COLO829 (cell line): ENCODE measurements around the gene SIRPG.
"Not testable (repeated sequence)": the region's sequence is repeated elsewhere in the genome, so short reads cannot be mapped to it uniquely, and the experiment has no call there.

Source experiments
- DNase-seq: peaks from one replicate; pipeline ENCODE4 v3.0.0; 2012; ENCODE audit warnings: low spot score

Gene SIRPG

GRCh38 chr20:1657556-1658334, at the start of gene SIRPG:
Gene SIRPG (minus strand): TSS chr20:1657779. CDS start chr20:1657714, 65 bp downstream.
- no peak for DNase-seq

DNA sequence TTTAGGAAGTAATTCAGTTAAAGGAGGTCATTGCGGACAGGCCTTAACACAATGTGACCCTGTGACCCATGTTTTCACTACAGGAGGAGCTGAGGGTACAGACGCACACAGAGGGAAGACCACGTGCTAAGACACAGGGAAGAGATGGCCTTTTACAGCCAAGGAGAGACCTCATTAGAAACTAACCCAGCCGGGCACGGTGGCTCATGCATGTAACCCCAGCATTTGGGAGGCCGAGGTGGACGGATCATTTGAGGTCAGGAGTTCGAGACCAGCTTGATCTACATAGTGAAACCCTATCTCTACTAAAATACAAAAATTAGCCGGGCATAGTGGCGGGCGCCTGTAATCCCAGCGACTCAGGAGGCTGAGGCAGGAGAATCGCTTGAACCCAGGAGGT, 49.3 kb upstream of the SIRPG start:
- not testable (repeated sequence) for DNase-seq

- DNase-seq, result no peak
These were observed 48.5 kb upstream of the SIRPG start for GRCh38 chr20:1706079-1706478.

GRCh38 chr20:1702855-1703254, 45.3 kb upstream of the SIRPG start:
- no peak for DNase-seq

- no peak for DNase-seq
These were observed 44.7 kb upstream of the SIRPG start for GRCh38 chr20:1702328-1702727.

DNA sequence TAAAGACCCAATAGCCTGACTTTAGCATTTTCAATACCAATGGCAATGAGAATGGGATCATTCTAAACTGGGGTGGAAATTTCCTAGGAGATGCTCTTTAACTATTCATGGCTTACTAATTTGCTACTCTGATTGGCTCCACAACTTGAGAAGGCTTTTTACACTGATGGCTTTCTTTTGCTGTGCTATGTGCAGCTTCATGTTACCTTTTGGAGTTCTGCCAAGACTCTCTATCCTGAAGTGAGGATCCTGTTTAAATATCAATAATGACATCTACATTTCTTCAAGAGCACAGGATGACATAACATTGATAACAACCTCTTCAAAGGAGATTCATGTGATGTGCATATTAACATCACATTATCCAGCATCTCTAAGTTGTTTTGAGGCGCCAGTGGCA, 43.4 kb upstream of the SIRPG start:
- DNase-seq, result no peak

DNA sequence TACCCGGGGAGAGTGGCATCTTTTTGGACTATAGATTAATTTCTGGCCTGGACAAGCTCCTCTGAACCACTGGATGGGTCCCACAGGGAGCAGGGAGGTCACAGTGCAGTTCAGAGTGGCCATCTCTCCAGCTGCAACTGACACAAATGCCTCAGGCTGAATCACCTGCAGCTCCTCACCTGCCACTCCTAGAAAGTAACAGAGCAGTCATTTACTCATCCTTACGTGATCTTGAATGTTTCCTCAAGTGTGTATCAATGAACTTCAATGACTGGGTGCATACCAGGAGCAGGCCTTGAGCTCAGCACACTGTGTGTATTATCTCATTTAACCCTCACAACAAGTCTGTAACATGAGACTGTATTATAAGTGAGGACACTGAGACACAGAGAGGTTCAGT, 40.0 kb upstream of the SIRPG start:
- no peak for DNase-seq

- no peak for DNase-seq
These were observed 39.1 kb upstream of the SIRPG start for GRCh38 chr20:1696521-1697209.

DNA sequence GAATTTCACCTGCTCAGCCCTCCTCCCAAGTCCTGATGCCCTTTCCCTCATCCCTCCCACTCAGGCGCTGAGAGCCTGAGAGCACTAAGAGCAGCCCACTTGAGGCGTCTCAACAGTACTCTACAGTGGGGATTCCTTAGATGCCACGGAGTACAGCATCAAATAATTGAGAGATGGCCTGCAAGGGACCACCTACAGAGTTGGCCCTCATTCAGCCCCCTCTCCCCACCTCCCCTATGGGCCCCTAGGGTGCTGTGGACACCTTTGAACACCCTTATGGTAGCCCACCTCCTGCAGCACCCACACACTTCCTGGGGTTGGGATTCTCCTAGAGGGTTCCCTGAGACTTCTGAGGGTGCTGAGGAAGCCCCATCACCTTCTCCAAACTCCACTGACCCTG, 37.1 kb upstream of the SIRPG start:
- DNase-seq, result no peak

- no peak for DNase-seq
These were observed 35.8 kb upstream of the SIRPG start for GRCh38 chr20:1693427-1693826.

GRCh38 chr20:1689721-1690120, 32.1 kb upstream of the SIRPG start:
- DNase-seq, result no peak

DNA sequence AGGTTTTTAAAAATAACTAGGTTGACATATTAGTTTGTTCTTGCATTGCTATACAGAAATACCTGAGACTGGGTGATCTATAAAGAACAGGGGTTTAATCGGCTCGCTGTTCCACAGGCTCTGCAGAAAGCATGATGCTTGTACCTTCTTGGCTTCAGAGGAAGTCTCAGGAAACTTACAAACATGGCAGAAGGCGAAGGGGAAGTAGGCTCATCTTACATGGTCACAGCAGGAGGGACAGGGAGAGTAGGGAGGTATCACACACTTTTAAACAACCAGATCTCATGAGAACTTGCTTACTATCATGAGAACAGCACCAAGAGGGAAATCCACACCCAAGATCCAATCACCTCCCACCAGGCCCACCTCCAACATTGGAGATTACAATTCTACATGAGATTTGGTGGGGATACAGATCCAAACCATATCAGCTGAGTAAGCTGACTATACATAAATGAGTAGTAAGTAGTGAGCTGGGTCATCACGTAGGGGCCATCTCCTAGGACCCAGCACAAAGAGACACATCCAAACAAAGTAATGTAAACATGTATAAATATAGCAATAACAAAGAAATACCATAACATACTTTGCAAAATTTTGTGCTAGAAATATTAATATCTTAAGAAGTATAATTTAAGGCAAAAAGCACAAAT, 31.4 kb upstream of the SIRPG start:
- DNase-seq, result no peak

DNA sequence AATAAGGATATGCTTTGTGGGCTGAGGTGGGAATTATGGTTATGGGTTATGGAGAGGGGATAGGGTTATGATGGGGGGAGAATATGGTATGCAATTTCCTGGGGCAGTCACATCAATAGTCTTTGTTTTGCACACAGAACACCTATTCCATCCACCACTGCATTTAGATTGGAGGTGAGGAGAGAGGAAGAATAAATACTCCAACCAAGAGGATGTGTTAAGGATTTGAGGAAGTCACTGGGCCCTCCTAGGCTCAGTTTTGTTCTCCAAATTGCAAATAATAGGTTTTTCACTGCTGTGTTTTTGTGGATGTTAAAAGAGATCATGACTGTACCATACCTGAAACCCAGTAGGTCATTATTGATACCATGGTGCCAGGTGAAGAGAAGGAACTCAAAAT, 29.5 kb upstream of the SIRPG start:
- no peak for DNase-seq

GRCh38 chr20:1686151-1686748, 28.7 kb upstream of the SIRPG start:
- DNase-seq, result no peak

DNA sequence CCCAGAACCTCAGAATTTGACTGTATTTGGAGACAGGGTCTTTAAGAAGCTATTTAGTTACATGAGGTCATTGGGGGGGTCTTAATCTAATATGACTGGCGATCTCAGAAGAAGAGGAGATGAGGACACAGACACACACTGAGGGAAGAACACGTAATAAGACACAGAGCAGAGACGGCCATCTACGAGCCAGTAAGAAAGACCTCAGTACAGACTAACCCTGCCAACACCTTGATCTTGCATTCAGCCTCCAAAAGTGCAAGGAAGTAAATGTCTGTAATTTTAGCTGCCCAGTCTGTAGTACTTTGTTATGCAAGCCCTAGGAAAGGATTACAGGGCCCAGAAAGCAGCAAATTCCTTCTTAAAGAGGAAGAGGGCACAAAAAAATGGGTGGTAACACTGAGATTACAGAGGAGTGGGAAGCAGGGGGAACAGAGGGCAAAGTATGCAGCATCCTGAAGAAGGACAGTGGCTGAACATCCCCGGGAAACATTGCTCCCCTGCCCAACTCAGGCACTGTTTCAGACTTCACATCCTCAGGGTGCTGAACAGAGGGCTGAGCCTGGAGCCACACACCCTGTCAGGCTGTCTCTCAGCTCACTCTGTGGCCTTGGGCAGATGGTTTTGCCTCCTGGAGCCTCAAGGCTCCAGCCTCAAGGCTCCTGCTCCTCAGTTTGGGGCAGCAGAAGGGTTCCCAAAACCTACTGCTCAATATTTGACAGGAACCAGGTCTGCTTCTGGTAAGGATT, 27.9 kb upstream of the SIRPG start:
- no peak for DNase-seq

- DNase-seq, result no peak
These were observed 27.3 kb upstream of the SIRPG start for GRCh38 chr20:1684872-1685271.

GRCh38 chr20:1676650-1677049, 19.1 kb upstream of the SIRPG start:
- no peak for DNase-seq

DNA sequence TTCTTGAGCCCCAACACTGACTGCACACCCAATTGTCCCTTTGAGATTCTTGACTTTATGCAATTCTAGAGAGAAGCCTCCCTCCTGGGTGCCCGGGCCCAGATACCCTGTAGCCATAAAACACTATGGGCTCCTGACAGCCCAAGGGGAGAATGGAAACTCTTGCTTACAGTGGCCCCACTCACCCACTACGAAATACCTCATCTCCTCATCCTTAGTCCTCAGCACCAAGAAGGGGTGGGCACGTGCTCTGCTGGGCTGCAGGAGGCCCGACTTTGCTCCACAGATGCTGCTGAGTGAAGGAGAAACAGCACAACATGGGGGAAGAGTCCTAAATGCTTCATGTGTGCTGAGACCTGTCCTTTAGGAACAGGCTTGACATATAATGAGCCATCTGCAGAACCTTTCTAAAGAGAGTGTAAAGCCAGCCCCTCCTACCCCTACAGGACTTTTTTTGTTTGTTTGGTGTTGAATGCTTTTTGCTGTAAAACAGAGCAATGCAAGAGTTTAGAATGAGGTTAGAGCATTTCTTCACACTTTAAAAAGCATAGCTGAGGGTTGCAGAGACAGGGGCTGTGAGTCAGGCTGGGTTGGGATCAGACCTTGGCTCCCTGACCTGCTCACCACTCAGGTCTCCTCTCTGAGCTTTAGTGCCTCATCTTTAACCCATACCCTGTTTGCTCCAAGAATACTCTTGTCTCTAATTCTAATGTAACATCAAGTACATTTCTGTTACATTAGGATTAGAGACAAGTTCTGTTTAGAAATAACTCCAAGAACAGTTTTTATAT, 17.6 kb upstream of the SIRPG start:
- no peak for DNase-seq

GRCh38 chr20:1674361-1674760, 16.8 kb upstream of the SIRPG start:
- no peak for DNase-seq

GRCh38 chr20:1673424-1673823, 15.8 kb upstream of the SIRPG start:
- no peak for DNase-seq

DNA sequence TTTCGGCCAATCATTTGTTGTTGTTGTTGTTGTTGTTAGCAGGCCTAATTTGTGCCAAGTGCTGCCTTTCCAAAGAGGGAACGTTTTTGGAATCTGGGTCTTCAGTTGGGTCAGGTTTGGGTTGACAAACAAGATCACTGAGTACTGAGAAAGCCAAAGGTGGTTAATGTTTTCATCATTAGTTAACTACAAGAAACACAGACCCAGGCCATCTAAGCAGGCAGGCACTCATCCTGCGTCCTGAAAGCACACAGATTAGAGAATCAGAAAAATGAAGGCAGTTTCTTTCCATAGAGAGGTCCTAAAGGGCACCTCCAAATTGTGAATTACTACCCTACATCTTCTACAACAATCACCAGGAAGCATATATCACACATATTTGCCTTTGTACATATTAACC, 15.1 kb upstream of the SIRPG start:
- DNase-seq, result no peak
